Activated CD4-positive, CD25-positive, alpha-beta regulatory T cell treated with anti-CD3 and anti-CD28 coated beads, Interleukin-2, amount 50 U/mL, for 16 hours (primary cell): ENCODE results near the gene PCDHGA8.
"Not testable (repeated sequence)": the region's sequence is repeated elsewhere in the genome, so short reads cannot be mapped to it uniquely, and the experiment has no call there.

Experiments
- DNase-seq: peaks from one replicate; pipeline ENCODE4 v3.0.0-alpha.2; 2020; ENCODE audit warnings: low read depth, low spot score

Gene PCDHGA8

DNA sequence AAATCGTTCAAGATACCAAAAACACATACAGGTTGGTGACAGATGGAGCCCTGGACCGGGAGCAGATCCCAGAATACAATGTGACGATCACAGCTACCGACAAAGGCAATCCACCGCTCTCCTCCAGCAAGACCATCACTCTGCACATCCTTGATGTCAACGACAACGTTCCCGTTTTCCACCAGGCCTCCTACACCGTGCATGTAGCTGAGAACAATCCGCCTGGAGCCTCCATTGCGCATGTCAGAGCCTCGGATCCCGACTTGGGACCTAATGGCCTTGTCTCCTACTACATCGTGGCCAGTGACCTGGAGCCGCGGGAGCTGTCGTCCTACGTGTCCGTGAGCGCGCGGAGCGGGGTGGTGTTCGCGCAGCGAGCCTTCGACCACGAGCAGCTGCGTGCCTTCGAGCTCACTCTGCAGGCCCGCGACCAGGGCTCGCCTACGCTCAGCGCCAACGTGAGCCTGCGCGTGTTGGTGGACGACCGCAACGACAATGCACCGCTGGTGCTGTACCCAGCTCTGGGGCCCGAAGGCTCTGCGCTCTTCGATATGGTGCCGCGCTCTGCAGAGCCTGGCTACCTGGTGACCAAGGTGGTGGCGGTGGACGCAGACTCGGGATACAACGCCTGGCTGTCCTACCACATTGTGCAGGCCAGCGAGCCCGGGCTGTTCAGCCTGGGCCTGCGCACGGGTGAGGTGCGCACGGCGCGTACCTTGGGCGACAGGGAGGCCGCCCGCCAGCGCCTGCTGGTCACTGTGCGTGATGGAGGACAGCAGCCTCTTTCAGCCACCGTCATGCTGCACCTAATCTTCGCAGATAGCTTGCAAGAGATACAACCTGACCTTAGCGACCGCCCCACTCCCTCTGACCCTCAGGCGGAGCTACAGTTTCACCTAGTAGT, 20.6 kb upstream of the PCDHGA8 start:
- DNase-seq, result no peak

DNA sequence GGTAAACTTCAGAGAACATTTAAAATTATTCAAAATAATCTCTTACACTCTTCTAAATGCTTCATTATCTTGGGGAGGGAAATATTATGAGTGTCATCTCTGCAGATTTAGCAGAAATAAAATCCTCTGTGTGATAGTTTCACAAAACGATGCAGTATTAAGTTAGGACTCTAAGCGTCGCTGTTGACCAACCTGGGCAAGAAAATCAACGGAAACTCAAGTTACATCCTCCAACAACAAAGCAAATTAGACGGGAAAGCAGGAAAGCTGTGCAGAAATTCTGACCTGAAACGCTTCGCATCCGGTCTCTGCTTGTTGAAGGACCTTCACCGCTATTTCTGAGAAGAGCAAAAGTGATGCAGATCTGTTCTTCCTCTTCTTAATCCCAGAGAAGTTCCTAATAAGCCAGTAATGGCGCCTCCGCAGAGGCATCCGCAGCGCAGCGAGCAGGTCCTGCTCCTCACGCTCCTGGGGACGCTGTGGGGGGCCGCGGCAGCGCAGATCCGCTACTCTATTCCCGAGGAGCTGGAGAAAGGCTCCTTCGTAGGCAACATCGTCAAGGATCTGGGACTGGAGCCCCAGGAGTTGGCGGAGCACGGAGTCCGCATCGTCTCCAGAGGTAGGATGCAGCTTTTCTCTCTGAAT, 18.6 kb upstream of the PCDHGA8 start, which contains the start of gene PCDHGA6:
TSS of gene PCDHGA6 (plus strand) at position 219 of the 645 bp plus-strand sequence. CDS start at position 412, 193 bp downstream.
- DNase-seq, result no peak

DNA sequence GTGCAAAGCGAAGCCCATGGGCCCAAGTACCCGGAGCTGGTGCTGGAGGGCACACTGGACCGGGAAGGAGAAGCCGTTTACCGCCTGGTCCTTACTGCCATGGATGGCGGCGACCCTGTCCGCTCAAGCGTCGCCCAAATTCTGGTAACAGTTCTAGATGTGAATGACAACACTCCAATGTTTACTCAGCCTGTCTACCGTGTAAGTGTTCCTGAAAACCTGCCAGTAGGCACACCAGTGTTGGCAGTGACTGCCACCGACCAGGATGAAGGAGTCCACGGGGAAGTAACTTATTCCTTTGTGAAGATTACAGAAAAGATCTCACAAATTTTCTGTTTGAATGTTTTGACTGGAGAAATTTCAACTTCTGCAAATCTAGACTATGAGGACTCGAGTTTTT, 17.8 kb upstream of the PCDHGA8 start:
- DNase-seq, result no peak

DNA sequence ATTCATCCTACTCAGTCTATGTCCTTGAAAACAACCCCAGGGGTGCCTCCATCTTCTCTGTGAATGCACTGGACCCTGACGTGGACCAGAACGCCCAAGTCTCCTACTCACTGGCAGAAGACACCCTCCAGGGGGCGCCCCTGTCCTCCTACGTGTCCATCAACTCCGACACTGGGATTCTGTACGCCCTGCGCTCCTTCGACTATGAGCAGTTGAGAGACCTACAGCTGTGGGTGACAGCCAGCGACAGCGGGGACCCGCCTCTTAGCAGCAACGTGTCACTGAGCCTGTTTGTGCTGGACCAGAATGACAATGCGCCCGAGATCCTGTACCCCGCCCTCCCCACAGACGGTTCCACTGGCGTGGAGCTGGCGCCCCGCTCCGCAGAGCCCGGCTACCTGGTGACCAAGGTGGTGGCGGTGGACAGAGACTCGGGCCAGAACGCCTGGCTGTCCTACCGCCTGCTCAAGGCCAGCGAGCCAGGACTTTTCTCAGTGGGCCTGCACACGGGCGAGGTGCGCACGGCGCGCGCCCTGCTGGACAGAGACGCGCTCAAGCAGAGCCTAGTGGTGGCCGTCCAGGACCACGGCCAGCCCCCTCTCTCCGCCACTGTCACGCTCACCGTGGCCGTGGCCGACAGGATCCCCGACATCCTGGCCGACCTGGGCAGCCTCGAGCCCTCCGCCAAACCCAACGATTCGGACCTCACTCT, 16.8 kb upstream of the PCDHGA8 start:
- DNase-seq, result not testable (repeated sequence)

DNA sequence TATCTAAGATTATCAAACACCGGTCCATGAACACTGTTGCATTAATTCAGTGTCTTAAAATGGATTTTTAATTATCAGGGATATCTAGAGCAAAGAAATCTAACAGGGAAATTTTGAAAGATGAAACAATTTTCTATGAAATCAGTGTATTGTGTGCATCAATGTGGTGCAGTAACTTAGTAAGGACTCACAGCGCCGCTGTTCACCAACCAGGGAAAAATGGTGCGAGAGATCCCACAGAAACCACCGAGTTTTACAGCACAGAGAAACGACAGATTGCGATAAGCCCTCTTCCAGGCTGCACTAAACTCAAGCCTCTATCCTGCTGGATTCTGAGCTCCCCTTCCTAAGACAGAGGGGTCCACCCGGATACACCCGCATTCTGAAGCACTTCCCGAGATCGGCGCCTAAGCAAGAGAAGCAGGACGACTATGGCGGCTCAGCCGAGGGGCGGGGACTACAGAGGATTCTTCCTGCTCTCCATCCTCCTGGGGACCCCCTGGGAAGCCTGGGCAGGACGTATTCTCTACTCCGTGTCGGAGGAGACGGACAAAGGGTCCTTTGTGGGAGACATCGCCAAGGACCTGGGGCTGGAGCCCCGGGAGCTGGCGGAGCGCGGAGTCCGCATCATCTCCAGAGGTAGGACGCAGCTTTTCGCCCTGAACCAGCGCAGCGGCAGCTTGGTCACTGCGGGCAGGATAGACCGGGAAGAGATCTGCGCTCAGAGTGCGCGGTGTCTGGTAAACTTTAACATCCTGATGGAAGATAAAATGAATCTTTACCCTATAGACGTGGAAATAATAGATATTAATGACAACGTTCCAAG, 9.8 kb upstream of the PCDHGA8 start, which contains the start of gene PCDHGA7:
TSS of gene PCDHGA7 (plus strand) at position 274 of the 826 bp plus-strand sequence. CDS start at position 432, 158 bp downstream.
- no peak for DNase-seq

DNA sequence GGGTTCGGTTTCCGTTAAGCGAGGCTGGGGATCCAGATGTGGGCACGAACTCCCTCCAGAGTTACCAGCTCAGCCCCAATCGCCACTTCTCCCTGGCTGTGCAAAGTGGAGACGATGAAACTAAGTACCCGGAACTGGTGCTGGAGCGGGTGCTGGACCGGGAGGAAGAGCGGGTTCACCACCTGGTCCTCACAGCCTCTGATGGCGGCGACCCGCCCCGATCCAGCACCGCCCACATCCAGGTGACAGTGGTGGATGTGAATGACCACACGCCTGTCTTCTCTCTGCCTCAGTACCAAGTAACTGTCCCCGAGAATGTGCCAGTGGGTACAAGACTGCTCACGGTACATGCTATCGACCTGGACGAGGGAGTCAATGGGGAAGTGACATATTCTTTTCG, 9.1 kb upstream of the PCDHGA8 start:
- no peak for DNase-seq

DNA sequence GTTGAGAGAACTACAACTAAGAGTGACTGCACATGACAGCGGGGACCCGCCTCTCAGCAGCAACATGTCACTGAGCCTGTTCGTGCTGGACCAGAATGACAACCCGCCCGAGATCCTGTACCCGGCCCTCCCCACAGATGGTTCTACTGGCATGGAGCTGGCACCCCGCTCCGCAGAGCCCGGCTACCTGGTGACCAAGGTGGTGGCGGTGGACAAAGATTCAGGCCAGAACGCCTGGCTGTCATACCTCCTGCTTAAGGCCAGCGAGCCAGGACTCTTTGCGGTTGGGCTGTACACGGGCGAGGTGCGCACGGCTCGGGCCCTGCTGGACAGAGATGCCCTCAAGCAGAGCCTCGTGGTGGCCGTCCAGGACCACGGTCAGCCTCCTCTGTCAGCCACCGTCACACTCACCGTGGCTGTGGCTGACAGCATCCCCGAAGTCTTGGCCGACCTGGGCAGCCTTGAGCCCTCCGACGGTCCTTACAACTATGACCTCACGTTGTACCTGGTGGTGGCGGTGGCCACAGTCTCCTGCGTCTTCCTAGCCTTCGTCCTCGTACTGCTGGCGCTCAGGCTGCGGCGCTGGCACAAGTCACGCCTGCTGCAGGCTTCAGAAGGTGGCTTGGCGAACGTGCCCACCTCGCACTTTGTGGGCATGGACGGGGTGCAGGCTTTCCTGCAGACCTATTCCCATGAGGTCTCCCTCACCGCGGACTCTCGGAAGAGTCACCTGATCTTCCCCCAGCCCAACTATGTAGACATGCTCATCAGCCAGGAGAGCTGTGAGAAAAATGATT, 7.8 kb upstream of the PCDHGA8 start:
- DNase-seq, result no peak

DNA sequence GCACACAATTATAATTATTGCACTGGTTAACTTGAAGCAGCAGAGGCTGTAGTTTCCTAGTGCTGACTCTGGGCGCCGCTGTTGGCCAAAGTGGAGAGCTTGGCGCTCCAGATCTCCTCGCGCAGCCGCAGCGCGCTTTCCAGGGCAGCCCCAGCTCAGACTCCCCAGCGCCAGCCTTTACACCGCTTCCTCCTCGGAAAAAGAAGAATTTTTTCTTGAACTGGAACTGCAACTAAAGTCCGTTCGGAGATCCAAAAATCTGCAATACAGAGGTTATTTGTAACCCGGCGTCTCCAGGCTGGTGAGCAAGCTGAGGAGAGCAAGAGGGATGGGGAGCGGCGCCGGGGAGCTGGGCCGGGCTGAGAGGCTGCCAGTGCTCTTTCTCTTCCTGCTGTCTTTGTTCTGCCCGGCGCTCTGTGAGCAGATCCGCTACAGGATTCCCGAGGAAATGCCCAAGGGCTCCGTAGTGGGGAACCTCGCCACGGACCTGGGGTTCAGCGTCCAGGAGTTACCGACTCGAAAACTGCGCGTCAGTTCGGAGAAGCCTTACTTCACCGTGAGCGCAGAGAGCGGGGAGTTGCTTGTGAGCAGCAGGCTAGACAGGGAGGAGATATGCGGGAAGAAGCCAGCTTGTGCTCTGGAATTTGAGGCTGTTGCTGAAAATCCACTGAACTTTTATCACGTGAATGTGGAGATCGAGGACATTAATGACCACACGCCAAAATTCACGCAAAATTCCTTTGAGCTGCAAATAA, 4.7 kb upstream of the PCDHGA8 start, which contains the start of gene PCDHGB4:
TSS of gene PCDHGB4 (plus strand) at position 142 of the 755 bp plus-strand sequence. CDS start at position 329, 187 bp downstream.
- DNase-seq, result not testable (repeated sequence)

DNA sequence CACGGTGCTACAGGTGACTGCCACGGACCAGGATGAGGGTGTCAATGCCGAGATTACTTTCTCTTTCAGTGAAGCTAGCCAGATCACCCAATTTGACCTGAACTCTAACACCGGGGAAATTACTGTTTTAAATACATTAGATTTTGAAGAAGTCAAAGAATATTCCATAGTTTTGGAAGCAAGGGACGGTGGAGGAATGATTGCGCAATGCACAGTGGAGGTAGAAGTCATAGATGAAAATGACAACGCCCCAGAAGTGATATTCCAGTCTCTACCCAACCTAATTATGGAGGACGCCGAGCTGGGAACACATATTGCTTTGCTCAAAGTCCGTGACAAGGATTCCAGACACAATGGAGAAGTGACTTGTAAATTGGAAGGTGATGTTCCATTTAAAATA, 3.8 kb upstream of the PCDHGA8 start:
- no peak for DNase-seq

DNA sequence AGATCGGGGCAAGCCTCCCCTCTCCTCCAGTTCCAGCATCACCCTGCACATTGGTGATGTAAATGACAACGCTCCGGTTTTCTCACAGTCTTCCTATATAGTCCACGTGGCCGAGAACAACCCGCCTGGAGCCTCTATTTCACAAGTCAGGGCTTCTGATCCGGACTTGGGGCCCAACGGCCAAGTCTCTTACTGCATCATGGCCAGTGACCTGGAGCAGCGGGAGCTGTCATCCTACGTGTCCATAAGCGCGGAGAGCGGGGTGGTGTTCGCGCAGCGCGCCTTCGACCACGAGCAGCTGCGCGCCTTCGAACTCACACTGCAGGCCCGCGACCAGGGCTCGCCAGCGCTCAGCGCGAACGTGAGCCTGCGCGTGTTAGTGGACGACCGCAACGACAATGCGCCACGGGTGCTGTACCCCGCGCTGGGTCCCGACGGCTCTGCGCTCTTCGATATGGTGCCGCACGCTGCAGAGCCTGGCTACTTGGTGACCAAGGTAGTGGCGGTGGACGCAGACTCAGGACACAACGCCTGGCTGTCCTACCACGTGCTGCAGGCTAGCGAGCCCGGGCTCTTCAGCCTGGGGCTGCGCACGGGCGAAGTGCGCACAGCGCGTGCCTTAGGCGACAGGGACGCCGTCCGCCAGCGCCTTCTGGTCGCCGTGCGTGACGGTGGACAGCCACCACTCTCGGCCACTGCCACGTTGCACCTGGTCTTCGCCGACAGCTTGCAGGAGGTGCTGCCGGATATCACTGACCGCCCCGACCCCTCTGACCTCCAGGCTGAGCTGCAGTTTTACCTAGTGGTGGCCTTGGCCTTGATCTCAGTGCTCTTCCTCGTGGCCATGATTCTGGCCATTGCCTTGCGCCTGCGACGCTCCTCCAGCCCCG, 3.0 kb upstream of the PCDHGA8 start:
- no peak for DNase-seq

DNA sequence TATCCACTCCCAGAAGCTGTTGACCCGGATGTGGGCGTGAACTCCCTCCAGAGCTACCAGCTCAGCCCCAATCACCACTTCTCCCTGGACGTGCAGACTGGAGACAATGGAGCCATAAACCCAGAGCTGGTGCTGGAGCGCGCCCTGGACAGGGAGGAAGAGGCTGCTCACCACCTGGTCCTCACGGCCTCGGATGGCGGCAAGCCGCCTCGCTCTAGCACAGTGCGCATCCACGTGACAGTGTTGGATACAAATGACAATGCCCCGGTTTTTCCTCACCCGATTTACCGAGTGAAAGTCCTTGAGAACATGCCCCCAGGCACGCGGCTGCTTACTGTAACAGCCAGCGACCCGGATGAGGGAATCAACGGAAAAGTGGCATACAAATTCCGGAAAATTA, 834 bp downstream of the PCDHGA8 start:
- DNase-seq, result no peak

DNA sequence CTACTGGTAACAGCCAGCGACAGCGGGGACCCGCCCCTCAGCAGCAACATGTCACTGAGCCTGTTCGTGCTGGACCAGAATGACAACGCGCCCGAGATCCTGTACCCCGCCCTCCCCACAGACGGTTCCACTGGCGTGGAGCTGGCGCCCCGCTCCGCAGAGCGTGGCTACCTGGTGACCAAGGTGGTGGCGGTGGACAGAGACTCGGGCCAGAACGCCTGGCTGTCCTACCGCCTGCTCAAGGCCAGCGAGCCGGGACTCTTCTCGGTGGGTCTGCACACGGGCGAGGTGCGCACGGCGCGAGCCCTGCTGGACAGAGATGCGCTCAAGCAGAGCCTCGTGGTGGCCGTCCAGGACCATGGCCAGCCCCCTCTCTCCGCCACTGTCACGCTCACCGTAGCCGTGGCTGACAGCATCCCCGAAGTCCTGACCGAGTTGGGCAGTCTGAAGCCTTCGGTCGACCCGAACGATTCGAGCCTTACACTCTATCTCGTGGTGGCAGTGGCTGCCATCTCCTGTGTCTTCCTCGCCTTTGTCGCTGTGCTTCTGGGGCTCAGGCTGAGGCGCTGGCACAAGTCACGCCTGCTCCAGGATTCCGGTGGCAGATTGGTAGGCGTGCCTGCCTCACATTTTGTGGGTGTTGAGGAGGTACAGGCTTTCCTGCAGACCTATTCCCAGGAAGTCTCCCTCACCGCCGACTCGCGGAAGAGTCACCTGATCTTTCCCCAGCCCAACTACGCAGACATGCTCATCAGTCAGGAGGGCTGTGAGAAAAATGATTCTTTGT, 2.2 kb downstream of the PCDHGA8 start:
- not testable (repeated sequence) for DNase-seq

DNA sequence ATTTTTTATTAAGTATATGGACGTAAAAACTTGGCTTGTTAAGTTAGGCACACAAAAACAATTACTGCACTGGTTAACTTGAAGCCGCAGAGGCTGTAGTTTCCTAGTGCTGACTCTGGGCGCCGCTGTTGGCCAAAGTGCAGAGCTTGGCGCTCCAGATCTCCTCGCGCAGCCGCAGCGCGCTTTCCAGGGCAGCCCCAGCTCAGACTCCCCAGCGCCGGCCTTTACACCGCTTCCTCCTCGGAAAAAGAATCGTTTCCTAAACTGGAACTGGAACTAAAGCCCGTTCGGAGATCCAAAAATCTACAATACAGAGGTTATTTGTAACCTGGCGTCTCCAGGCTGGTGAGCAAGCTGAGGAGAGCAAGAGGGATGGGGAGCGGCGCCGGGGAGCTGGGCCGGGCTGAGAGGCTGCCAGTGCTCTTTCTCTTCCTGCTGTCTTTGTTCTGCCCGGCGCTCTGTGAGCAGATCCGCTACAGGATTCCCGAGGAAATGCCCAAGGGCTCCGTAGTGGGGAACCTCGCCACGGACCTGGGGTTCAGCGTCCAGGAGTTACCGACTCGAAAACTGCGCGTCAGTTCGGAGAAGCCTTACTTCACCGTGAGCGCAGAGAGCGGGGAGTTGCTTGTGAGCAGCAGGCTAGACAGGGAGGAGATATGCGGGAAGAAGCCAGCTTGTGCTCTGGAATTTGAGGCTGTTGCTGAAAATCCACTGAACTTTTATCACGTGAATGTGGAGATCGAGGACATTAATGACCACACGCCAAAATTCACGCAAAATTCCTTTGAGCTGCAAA, 5.5 kb downstream of the PCDHGA8 start, which contains the start of gene PCDHGB5:
TSS of gene PCDHGB5 (plus strand) at position 192 of the 796 bp plus-strand sequence. CDS start at position 373, 181 bp downstream.
- not testable (repeated sequence) for DNase-seq

DNA sequence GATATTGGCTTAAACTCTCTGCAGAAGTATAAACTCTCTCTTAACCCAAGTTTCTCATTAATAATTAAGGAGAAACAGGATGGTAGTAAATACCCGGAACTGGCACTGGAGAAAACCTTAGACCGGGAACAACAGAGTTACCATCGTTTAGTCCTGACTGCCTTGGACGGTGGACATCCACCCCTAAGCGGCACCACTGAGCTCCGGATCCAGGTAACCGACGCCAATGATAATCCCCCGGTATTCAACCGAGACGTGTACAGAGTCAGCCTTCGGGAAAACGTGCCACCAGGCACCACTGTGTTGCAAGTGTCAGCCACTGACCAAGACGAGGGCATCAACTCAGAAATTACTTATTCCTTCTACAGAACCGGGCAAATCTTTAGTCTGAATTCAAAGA, 6.2 kb downstream of the PCDHGA8 start:
- no peak for DNase-seq

DNA sequence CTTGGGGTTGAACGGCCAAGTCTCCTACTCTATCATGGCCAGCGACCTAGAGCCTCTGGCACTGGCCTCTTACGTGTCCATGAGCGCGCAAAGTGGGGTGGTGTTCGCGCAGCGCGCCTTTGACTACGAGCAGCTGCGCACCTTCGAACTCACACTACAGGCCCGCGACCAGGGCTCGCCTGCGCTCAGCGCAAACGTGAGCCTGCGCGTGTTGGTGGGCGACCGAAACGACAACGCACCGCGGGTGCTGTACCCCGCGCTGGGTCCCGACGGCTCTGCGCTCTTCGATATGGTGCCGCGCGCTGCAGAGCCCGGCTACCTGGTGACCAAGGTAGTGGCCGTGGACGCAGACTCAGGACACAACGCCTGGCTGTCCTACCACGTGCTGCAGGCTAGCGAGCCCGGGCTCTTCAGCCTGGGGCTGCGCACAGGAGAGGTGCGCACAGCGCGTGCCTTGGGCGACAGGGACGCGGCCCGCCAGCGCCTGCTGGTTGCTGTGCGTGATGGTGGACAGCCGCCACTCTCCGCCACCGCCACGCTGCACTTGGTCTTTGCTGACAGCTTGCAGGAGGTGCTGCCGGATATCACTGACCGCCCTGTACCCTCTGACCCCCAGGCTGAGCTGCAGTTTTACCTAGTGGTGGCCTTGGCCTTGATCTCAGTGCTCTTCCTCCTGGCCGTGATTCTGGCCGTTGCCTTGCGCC, 7.3 kb downstream of the PCDHGA8 start:
- DNase-seq, result no peak
